Muscle of leg (tissue), 11 donors: ENCODE measurements around the gene PRR15L. TPM values are rescaled to one million over a fixed set of nuclear protein-coding genes. Genes with fewer than 3 reads are reported as not detected.
A peak's percentile ranks its signal among the peaks of the same experiment; 100 is the strongest.
"Not testable (repeated sequence)": the region's sequence is repeated elsewhere in the genome, so short reads cannot be mapped to it uniquely, and the experiment has no call there.

Source experiments
- DNase-seq: peaks from one replicate; pipeline ENCODE4 v3.0.0; 2013
- H3K27ac ChIP-seq: one replicate; pipeline ENCODE4 v1.5.1; 2013; ENCODE audit warnings: mild to moderate bottlenecking, low read length, control low read depth
- H3K27me3 ChIP-seq: one replicate; pipeline ENCODE4 v1.6.1; 2013; ENCODE audit warnings: low read length; ENCODE audit not compliant: control insufficient read depth, insufficient read depth
- H3K36me3 ChIP-seq: one replicate; pipeline ENCODE4 v1.6.1; 2013; ENCODE audit warnings: low read length; ENCODE audit not compliant: control insufficient read depth, insufficient read depth
- H3K4me1 ChIP-seq: one replicate; pipeline ENCODE4 v1.6.1; 2013; ENCODE audit warnings: low read length; ENCODE audit not compliant: control insufficient read depth, insufficient read depth
- H3K4me3 ChIP-seq: one replicate; pipeline ENCODE4 v1.5.1; 2013; ENCODE audit warnings: low read length, control low read depth
- H3K9me3 ChIP-seq: replicated peaks from 2 replicates; pipeline ENCODE4 v1.6.1; 2013; ENCODE audit warnings: low read depth, low read length; ENCODE audit not compliant: control insufficient read depth
- WGBS: methylation state at CpG from one replicate; pipeline ENCODE4 v1.1.5; 2013; ENCODE audit warnings: missing lambda C conversion rate; ENCODE audit not compliant: insufficient coverage; 5-methylcytosine and 5-hydroxymethylcytosine counted together
- polyA plus RNA-seq, 8 donors: library from polyadenylated mRNA; unstranded; fragments of 120-200 nt; gene quantifications; one replicate each; pipeline versions ENCODE4 v1.2.1 to v1.2.3, GENCODE V29; 2013; ENCODE audit warnings: inconsistent platforms in 1 of 8, low replicate concordance in 1 of 8; ENCODE audit not compliant: insufficient read length in 8 of 8, insufficient read depth in 1 of 8
- total RNA-seq: library from RNA; stranded (reverse); fragments of 120-200 nt; gene quantifications from one replicate; pipeline ENCODE4 v1.2.4, GENCODE V29; 2013

Gene PRR15L
- total and polyA plus RNA-seq, 9 donors, result 0.11 to 10.7 (median 0.21) TPM; not detected in 3

- H3K27me3 ChIP-seq, H3K4me3 ChIP-seq, DNase-seq, H3K27ac ChIP-seq, H3K9me3 ChIP-seq: not testable (repeated sequence)
- Histone ChIP-seq H3K4me1 (peaks cover 14% of the 10 kb centered on the region), H3K36me3 (peaks cover 57% of the 10 kb centered on the region)
- 95% methylated on average over 5 of the region's 14 CpGs for WGBS
These were observed 37.8 kb downstream of the PRR15L start for GRCh38 chr17:47919889-47920288.

- Histone ChIP-seq H3K27me3 (no peaks in the 10 kb centered on the region), H3K4me3 (no peak overlapping the region), H3K36me3 (peaks cover 48% of the 10 kb centered on the region), H3K4me1 (peaks cover 22% of the 10 kb centered on the region), H3K9me3 (no peaks in the 10 kb centered on the region), H3K27ac (no peak overlapping the region)
- WGBS, result 86% methylated on average over 1 of the region's 2 CpGs
- DNase-seq, result no peak
These were observed 38.7 kb downstream of the PRR15L start for GRCh38 chr17:47918991-47919390.

GRCh38 chr17:47918006-47918405 is 39.7 kb downstream of the PRR15L start:
- H3K4me3 ChIP-seq, result no peak overlapping the region
- H3K27ac ChIP-seq, result no peak overlapping the region
- no peak for DNase-seq
- WGBS, result no CpG with 5 or more reads among the region's 2 CpGs
- peaks cover 22% of the 10 kb centered on the region for H3K4me1 ChIP-seq
- H3K36me3 ChIP-seq, result peaks cover 39% of the 10 kb centered on the region
- no peaks in the 10 kb centered on the region for H3K9me3 ChIP-seq
- no peaks in the 10 kb centered on the region for H3K27me3 ChIP-seq

GRCh38 chr17:47917581-47917980 is 40.1 kb downstream of the PRR15L start:
- no peak for DNase-seq
- Histone ChIP-seq H3K27ac (no peak overlapping the region), H3K4me3 (no peak overlapping the region), H3K9me3 (no peaks in the 10 kb centered on the region), H3K36me3 (peaks cover 35% of the 10 kb centered on the region), H3K27me3 (no peaks in the 10 kb centered on the region), H3K4me1 (peaks cover 22% of the 10 kb centered on the region)
- no CpG with 5 or more reads among the region's 2 CpGs for WGBS

- Histone ChIP-seq H3K36me3 (peaks cover 31% of the 10 kb centered on the region), H3K27ac (no peak overlapping the region), H3K27me3 (no peaks in the 10 kb centered on the region), H3K4me3 (no peak overlapping the region), H3K9me3 (no peaks in the 10 kb centered on the region), H3K4me1 (peaks cover 22% of the 10 kb centered on the region)
- no peak for DNase-seq
- whole genome bisulfite sequencing, result 99% methylated on average over 12 of the region's 19 CpGs
These were observed 41.0 kb downstream of the PRR15L start for GRCh38 chr17:47916489-47917208.

- Histone ChIP-seq H3K4me3 (no peak overlapping the region), H3K9me3 (no peaks in the 10 kb centered on the region), H3K4me1 (peaks cover 22% of the 10 kb centered on the region), H3K27ac (peak overlapping the region; percentile 75), H3K27me3 (no peaks in the 10 kb centered on the region), H3K36me3 (peaks cover 26% of the 10 kb centered on the region)
- DNase-seq, result peak; percentile 72
- 50% methylated on average over 10 of the region's 12 CpGs for WGBS
These were observed 41.8 kb downstream of the PRR15L start for GRCh38 chr17:47915776-47916398.

GRCh38 chr17:47914306-47914948 is 43.3 kb downstream of the PRR15L start:
- DNase-seq, result peak; percentile 59
- H3K27me3 ChIP-seq, result no peaks in the 10 kb centered on the region
- H3K9me3 ChIP-seq, result no peaks in the 10 kb centered on the region
- no peak overlapping the region for H3K4me3 ChIP-seq
- H3K36me3 ChIP-seq, result peaks cover 24% of the 10 kb centered on the region
- WGBS, result 14% methylated on average over 1 of the region's 4 CpGs
- H3K27ac ChIP-seq, result peak overlapping the region; percentile 75
- H3K4me1 ChIP-seq, result peaks cover 22% of the 10 kb centered on the region

- Histone ChIP-seq H3K27ac (no peak overlapping the region), H3K4me1 (peaks cover 34% of the 10 kb centered on the region), H3K4me3 (no peak overlapping the region), H3K36me3 (peaks cover 23% of the 10 kb centered on the region), H3K9me3 (no peaks in the 10 kb centered on the region), H3K27me3 (no peaks in the 10 kb centered on the region)
- no peak for DNase-seq
- WGBS, result no CpG with 5 or more reads among the region's 2 CpGs
These were observed 44.6 kb downstream of the PRR15L start for GRCh38 chr17:47913050-47913449.

GRCh38 chr17:47907932-47908562 is 49.6 kb downstream of the PRR15L start:
- no peaks in the 10 kb centered on the region for H3K9me3 ChIP-seq
- peaks cover 51% of the 10 kb centered on the region for H3K4me1 ChIP-seq
- DNase-seq, result peak; percentile 59
- H3K36me3 ChIP-seq, result peaks cover 8% of the 10 kb centered on the region
- no peaks in the 10 kb centered on the region for H3K27me3 ChIP-seq
- WGBS, result 40% methylated on average over 1 of the region's 8 CpGs
- peak overlapping the region; percentile 94 for H3K27ac ChIP-seq
- no peak overlapping the region for H3K4me3 ChIP-seq

GRCh38 chr17:47906443-47906842 is 51.2 kb downstream of the PRR15L start:
- peak overlapping the region; percentile 94 for H3K27ac ChIP-seq
- DNase-seq, result no peak
- H3K36me3 ChIP-seq, result peaks cover 8% of the 10 kb centered on the region
- 95% methylated on average over 3 of the region's 3 CpGs for WGBS
- no peaks in the 10 kb centered on the region for H3K27me3 ChIP-seq
- H3K9me3 ChIP-seq, result no peaks in the 10 kb centered on the region
- peaks cover 60% of the 10 kb centered on the region for H3K4me1 ChIP-seq
- H3K4me3 ChIP-seq, result no peak overlapping the region
